ENCODE data around the gene KCNG1.
"Not testable (repeated sequence)": the region's sequence is repeated elsewhere in the genome, so short reads cannot be mapped to it uniquely, and the experiment has no call there.

KCNG1 gene, protein sequence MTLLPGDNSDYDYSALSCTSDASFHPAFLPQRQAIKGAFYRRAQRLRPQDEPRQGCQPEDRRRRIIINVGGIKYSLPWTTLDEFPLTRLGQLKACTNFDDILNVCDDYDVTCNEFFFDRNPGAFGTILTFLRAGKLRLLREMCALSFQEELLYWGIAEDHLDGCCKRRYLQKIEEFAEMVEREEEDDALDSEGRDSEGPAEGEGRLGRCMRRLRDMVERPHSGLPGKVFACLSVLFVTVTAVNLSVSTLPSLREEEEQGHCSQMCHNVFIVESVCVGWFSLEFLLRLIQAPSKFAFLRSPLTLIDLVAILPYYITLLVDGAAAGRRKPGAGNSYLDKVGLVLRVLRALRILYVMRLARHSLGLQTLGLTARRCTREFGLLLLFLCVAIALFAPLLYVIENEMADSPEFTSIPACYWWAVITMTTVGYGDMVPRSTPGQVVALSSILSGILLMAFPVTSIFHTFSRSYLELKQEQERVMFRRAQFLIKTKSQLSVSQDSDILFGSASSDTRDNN

DNA sequence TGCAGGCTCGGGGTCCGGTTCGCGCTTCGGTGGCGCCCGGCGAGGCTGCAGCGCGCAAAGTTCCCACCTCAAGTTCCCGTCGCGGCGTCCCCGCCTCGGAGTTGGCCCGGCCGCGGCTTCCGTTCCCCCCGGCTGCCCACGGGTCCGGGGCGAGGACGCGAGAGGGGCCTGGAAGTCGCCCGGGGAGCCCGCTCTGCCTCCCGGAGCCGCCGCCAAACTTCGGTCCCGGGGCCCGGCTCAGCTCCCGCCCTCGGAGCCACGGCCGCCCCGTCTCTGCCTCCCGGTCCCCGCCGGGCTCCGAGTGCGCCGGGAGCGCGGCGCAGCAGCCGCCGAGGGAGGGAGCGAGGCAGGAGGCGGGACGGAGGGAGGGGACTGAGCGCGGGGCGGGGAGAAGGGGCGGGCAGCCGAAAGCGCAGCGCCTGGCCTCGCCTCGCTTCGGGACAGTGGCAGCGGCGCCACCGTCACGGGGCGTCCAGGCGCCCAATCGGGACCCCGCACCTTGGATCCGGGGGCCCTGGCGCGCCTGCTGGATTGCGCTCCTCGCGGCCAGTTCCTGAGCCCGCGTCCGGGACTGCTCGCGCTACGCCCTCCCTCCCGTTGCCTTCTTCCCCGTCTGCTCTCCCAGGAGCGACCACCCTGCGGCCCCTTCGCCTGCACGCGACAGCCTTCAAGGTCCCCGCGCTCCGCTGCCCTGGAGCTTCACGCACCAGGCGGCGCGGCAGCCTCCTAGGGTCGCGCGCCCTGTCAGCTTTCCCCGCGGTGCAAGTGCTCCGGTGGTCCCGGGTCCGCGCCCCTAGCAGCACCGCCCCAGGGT is at the start of gene KCNG1:
TSS of gene KCNG1 (minus strand) at position 305 of the 814 bp plus-strand sequence. CDS start 12,769 bp downstream, outside the sequence.
- no peak for FAIRE-seq
- DNase-seq (ENCODE audit: low spot score) = no peak

GRCh38 chr20:51070621-51071020 is 47.7 kb upstream of the KCNG1 start:
- no peak for DNase-seq (ENCODE audit: low spot score)
- no peak for FAIRE-seq

DNA sequence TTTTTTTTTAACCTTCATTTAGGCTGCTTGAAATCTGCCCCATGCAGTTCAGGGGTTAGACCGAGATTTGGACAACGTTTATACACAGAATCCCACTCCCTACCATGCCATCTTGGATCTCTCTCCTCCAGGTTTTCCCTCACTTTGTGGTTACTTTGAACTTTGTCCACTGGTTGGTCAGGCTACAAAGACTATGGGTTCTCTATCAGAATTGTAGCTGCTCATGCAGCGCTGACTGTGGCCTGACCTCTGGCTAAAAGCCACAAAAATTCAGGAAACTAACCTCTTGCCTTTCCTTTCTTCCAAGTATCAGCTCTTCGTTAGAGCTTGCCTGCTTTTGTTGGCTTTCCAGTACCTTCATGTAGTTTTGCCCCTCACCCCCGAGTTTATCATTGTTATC is 44.9 kb upstream of the KCNG1 start:
- FAIRE-seq (peak; percentile 60), DNase-seq (ENCODE audit: low spot score) (peak; percentile 33)

DNA sequence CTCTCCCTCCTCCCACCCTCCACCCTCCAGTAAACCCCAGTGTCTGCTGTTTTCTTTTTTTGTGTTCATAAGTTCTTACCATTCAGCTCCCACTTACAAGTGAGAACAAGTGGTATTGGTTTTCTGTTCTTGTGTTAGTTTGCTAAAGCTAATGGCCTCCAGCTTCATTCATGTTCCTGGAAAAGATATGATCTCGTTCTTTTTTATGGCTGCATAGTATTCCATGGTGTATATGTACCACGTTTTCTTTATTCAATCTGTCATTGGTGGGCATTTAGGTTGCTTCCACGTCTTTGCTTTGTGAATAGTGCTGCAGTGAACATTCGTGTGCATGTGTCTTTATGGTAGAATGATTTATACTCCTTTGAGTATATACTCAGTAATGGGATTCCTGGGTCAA is 42.7 kb upstream of the KCNG1 start:
- FAIRE-seq (no peak), DNase-seq (ENCODE audit: low spot score) (no peak)

DNA sequence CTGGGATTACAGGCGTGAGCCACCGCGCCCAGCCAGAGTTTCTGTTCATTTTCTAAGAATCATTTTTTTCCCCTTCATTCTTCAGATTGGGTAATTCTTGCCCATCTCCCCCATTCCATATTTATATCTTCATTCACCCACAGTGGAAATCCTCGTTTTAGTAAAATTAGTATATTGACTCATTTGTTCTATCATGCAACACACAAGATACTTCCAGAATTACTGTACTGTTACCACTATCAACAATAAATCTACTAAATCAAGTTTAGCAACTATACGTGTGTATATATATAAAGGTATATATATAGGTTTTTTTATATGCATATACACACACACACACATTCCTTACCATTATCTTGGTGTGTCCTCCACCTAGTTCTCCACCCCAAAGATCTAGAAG is 41.2 kb upstream of the KCNG1 start:
- no peak for DNase-seq (ENCODE audit: low spot score)

DNA sequence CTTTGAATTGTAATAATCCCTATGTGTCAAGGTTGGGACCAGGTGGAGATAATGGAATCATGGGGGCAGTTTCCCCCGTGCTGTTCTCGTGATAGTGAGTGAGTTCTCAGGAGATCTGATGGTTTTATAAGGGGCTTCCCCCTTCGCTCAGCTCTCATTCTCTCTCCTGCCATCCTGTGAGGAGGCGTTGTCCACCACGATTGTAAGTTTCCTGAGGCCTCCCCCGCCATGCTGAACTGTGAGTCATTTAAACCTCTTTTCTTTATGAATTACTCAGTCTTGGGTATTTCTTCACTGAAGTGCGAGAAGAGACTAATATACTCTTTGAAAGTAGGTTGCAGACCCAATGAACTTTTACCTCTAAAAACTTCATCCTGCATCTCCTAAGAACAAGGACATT is 39.2 kb upstream of the KCNG1 start:
- DNase-seq (ENCODE audit: low spot score) (no peak), FAIRE-seq (no peak)

More for the DNA sequence above, 41.2 kb upstream of the KCNG1 start:
- FAIRE-seq = no peak

DNA sequence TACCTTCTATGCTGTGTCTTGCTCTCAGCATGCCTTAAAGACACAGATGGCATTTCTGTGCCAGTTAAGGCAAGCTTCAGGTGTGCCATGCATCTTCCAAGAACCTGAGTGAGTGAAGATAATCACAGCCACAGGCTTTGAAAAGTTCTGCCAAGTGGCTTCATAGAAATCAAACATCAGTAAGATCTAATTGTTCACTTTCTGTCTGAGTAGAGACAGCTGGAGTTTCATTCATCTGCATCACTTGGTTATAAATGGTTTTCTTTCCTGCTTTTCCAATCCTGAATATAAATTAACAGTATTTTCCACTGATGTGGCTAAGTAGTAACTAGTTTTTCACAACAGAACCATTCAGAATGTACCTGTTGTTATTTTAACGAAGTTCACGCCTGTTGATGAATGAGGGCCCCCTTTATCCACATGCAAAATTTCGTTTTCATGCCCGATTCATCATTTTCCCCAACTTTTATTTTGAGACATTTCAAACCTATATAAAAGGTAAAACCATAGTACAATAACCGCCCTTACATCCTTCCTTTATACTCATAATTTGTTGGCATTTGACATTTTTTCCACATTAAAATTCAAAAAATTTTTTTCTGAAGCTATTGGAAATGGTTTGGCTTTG is 38.6 kb upstream of the KCNG1 start:
- FAIRE-seq (no peak), DNase-seq (ENCODE audit: low spot score) (no peak)

- DNase-seq (ENCODE audit: low spot score) (no peak), FAIRE-seq (no peak)
Measured at GRCh38 chr20:51060301-51060700, 37.4 kb upstream of the KCNG1 start.

DNA sequence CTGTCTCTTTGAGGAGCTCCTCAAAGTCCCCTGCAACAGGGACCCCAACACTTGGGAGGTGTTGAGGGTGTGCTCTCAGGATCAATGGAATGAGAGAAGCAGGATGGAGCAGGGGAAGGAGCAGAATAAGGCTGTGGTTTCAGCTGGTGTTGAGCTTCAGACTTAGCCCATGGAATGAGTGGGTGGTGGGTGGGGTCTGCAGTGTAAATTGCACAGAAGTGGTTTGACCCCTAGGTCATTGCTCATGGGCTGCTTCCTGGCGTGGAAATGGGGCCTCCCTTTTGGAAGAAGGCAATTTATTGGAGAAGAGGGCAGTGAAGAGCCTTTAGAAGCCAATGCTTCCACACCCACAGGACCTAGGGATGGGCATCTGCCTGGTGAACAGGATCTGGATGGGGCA is 37.0 kb upstream of the KCNG1 start:
- FAIRE-seq = no peak
- DNase-seq (ENCODE audit: low spot score) = no peak

DNA sequence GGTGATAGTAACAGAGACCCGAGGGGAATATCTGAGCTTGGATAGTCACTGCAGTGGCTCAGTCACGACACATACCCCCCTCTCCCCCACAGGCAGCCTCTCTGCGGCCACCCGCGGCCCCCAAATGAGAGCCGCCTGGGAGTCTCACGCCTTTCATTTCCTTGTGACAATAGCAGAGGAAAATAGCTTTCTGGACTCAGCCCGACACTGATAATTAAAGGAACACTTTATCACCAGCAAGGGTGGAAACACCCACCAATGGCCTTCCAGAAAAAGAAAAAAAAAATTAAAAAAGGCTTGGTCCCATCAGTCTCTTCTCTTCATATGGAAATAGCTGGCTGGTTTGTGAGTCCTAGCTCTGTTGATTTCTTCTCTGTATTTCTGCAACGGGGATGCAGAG is 35.1 kb upstream of the KCNG1 start:
- no peak for FAIRE-seq
- no peak for DNase-seq (ENCODE audit: low spot score)

GRCh38 chr20:51054233-51054632 is 31.3 kb upstream of the KCNG1 start:
- FAIRE-seq (no peak), DNase-seq (ENCODE audit: low spot score) (no peak)

- DNase-seq (ENCODE audit: low spot score) (no peak), FAIRE-seq (no peak)
Measured at GRCh38 chr20:51050531-51051075, 27.7 kb upstream of the KCNG1 start.

DNA sequence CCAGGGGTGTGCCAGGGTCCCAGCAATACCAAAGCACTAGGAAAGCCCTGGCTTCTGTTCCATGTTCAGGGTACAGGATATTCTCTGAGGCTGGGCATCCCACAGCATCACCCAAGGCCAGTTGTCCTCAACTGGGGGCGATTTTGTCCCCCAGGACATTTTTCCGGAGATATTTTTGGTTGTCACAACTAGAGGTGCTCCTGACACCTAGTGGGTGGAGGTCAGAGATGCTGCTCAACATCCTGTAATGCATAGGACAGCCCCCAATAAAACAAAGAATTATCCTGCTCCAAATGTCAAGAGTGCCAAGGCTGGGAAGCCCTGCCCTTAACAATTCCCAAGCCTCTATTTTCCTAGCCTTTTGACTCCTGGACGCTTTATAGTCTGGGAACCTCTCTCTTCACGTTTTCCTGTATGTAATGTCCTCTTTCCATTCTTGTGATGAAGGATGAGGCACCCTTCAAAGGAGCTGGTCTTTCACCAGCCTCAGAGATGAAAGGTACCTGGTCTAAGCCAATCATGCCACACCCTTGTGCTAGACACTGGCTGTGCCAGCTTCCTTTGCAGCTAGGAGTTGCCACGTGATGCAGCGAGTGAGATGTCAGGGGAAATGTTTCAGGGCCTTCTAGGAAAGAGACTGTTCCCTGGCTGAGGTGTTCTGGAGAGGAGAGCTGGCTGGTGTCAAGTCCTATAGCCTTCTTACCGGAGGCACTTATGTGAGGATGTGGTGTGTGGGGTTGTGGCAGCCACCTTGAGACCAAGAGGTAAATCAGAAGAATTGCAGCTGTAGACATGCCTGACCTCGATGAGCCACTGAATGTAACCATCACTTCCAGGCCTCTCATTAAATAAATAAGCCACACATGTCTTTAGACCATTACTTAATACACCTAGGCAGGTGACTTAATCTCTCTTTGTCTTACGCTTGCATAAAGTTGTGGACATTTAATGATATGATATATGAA is 23.4 kb upstream of the KCNG1 start:
- FAIRE-seq = no peak
- no peak for DNase-seq (ENCODE audit: low spot score)

DNA sequence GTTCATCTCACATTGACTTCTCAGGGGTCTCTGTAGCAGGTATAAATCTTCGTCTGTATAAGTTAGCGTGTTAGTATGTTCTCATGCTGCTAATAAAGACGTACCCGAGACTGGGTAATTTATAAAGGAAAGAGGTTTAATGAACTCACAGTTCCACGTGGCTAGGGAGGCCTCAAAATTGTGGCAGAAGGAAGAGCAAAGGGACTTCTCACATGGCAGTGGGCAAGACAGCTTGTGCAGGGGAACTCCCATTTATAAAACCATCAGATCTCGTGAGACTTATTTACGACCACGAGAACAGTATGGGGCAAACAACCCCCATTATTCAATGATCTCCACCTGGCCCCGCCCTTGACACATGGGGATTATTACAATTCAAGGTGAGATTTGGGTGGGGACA is 22.6 kb upstream of the KCNG1 start:
- DNase-seq (ENCODE audit: low spot score); FAIRE-seq: not testable (repeated sequence)

DNA sequence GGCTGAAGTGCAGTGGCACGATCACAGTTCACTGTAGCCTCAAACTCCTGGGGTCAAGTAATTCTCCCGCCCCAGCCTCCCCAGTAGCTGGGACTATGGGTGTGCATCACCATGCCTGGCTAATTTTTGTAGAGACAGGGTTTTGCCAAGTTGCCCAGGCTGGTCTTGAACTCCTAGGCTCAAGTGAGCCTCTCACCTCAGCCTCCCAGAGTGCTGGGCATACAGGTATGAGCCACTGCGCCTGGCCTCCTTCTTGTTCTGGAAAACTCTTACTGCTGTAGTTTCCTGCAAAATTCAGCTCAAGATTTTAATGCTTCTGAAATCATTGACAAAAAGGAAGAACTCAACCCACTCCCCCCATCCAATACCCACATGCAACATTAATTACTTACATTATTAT is 21.9 kb upstream of the KCNG1 start:
- DNase-seq (ENCODE audit: low spot score) = no peak
- no peak for FAIRE-seq

DNA sequence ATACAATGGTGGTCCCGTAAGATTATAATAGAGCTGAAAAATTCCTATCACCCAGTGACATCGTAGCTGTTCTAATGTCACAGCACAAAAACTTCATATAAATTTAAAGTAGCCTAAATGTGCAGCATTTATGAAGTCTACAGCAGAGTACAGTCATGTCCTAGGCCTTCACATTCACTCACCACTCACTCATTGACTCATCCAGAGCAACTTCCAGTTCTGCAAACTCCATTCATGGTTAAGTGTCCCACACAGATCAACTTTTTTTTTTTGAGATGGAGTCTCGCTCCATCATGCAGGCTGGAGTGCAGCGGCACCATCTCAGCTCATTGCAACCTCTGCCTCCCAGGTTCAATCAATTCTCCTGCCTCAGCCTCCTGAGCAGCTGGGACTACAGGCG is 20.9 kb upstream of the KCNG1 start:
- no peak for FAIRE-seq

GRCh38 chr20:51042657-51043247 is 19.8 kb upstream of the KCNG1 start:
- FAIRE-seq = no peak
- no peak for DNase-seq (ENCODE audit: low spot score)

More for the DNA sequence above, 20.9 kb upstream of the KCNG1 start:
- DNase-seq (ENCODE audit: low spot score) = no peak

DNA sequence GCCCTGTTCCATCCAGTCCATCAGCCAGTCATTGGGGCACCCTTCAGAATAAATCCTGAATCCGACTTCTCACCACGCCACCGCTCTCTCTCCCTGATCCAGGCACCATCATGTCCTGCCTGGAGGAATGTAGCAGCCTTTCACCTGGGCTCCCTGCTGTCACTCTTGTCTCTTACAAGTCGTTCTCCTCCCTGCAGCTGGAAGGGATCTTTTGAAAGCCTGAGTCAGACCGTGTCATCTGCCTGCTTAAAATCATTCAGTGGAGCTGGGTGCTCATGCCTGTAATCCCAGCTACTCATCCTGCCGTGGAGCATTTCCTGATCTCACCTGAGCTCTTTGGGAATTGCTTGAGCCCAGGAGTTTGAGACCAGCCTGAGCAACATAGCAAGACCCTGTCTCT is 19.2 kb upstream of the KCNG1 start:
- no peak for DNase-seq (ENCODE audit: low spot score)
- FAIRE-seq = no peak

GRCh38 chr20:51037532-51038115 is 14.7 kb upstream of the KCNG1 start:
- DNase-seq (ENCODE audit: low spot score) = no peak
- FAIRE-seq = no peak
